GM03348 (cell line): ENCODE data around the gene NR0B2.
A peak's percentile ranks its signal among the peaks of the same experiment; 100 is the strongest.

Experiments
- DNase-seq: peaks from one replicate; pipeline ENCODE4 v3.0.0; 2012; ENCODE audit warnings: low spot score

NR0B2 gene

GRCh38 chr1:26936823-26937222 lies 23.0 kb upstream of the NR0B2 start:
- no peak for DNase-seq

- no peak for DNase-seq
These were observed 18.8 kb upstream of the NR0B2 start for GRCh38 chr1:26932531-26932930.

GRCh38 chr1:26923711-26924110 lies 9.9 kb upstream of the NR0B2 start:
- no peak for DNase-seq

GRCh38 chr1:26922901-26923300 lies 9.1 kb upstream of the NR0B2 start:
- no peak for DNase-seq

GRCh38 chr1:26922431-26922729 lies 8.6 kb upstream of the NR0B2 start:
- no peak for DNase-seq

GRCh38 chr1:26921540-26922430 lies 8.0 kb upstream of the NR0B2 start, which contains the start of gene NUDC:
Gene NUDC, plus strand, starts transcription at chr1:26921743. Its CDS starts 106 bp downstream, at chr1:26921849.
- DNase-seq: peak; percentile 99

- no peak for DNase-seq
These were observed 7.4 kb upstream of the NR0B2 start for GRCh38 chr1:26921126-26921539.

- no peak for DNase-seq
These were observed 1.5 kb upstream of the NR0B2 start for GRCh38 chr1:26915204-26915842.

- no peak for DNase-seq
These were observed 404 bp downstream of the NR0B2 start for GRCh38 chr1:26913389-26913753.

GRCh38 chr1:26912147-26912490 lies 1.7 kb downstream of the NR0B2 start:
- no peak for DNase-seq

- no peak for DNase-seq
These were observed 2.2 kb downstream of the NR0B2 start for GRCh38 chr1:26911399-26912146.

- DNase-seq: no peak
These were observed 3.2 kb downstream of the NR0B2 start for GRCh38 chr1:26910343-26911160.

GRCh38 chr1:26909951-26910342 lies 3.8 kb downstream of the NR0B2 start:
- DNase-seq: no peak

- peak; percentile 81 for DNase-seq
These were observed 6.5 kb downstream of the NR0B2 start for GRCh38 chr1:26907071-26907917.

GRCh38 chr1:26900815-26901511 lies 12.8 kb downstream of the NR0B2 start:
- no peak for DNase-seq

GRCh38 chr1:26900001-26900814 lies 13.6 kb downstream of the NR0B2 start, which contains the start of gene GPATCH3:
Gene GPATCH3, minus strand, starts transcription at chr1:26900467. Its CDS starts 25 bp downstream, at chr1:26900442.
- DNase-seq: peak; percentile 93

GRCh38 chr1:26897351-26897750 lies 16.4 kb downstream of the NR0B2 start:
- no peak for DNase-seq

GRCh38 chr1:26894263-26894662 lies 19.5 kb downstream of the NR0B2 start:
- DNase-seq: no peak

GRCh38 chr1:26890467-26890796 lies 23.3 kb downstream of the NR0B2 start:
- no peak for DNase-seq
